Measurements from ENCODE around the gene TUBD1. TPM values are rescaled to one million over a fixed set of nuclear protein-coding genes. Genes with fewer than 3 reads are reported as not detected.
"Not testable (repeated sequence)": the region's sequence is repeated elsewhere in the genome, so short reads cannot be mapped to it uniquely, and the experiment has no call there.

The TUBD1 gene
- polyA plus RNA-seq, 1 experiment: 5.1 TPM

- Histone ChIP-seq H3K27ac (ENCODE audit: low read depth, low read length) (no peak overlapping the region), H3K27me3 (ENCODE audit: control insufficient read depth, insufficient read depth, low read length) (no peaks in the 10 kb centered on the region), H3K9me3 (ENCODE audit: control insufficient read depth, insufficient read depth, low read length) (no peaks in the 10 kb centered on the region), H3K4me3 (ENCODE audit: low read depth, low read length) (no peak overlapping the region)
- no peak for TF ChIP-seq CTCF (IDR thresholded peaks at IDR 0.05; ENCODE audit: low read depth, low read length)
- POLR2A ChIA-PET: interaction anchor here (0.7 to 1.5 kb wide), 2 partner anchors 13 to 103 kb away, joined by 4 to 8 read pairs; no protein-coding TSS in a partner anchor
- CTCF ChIA-PET: interaction anchor here (0.6 to 3.2 kb wide), 3 partner anchors 16 to 100 kb away, joined by 3 to 17 read pairs (median 3); no protein-coding TSS in a partner anchor
- DNase-seq (ENCODE audit: low read depth, low spot score): no peak
Observed at GRCh38 chr17:59856859-59857794, 35.6 kb downstream of the TUBD1 start.

- DNase-seq (ENCODE audit: low read depth, low spot score); H3K9me3 ChIP-seq (ENCODE audit: control insufficient read depth, insufficient read depth, low read length); H3K4me3 ChIP-seq (ENCODE audit: low read depth, low read length); H3K27me3 ChIP-seq (ENCODE audit: control insufficient read depth, insufficient read depth, low read length): not testable (repeated sequence)
- CTCF ChIA-PET: interaction anchor here (0.7 to 1.0 kb wide), 3 partner anchors 68 to 182 kb away, joined by 3 read pairs; no protein-coding TSS in a partner anchor
- H3K27ac ChIP-seq (ENCODE audit: low read depth, low read length): peak overlapping the region; percentile 92
- POLR2A ChIA-PET: interaction anchor here (0.6 to 1.8 kb wide), 6 partner anchors 10 to 100 kb away, joined by 4 to 16 read pairs (median 6); no protein-coding TSS in a partner anchor
Observed at GRCh38 chr17:59853919-59854729, 38.6 kb downstream of the TUBD1 start.

GRCh38 chr17:59853168-59853918 is 39.4 kb downstream of the TUBD1 start:
- no peaks in the 10 kb centered on the region for H3K9me3 ChIP-seq (ENCODE audit: control insufficient read depth, insufficient read depth, low read length)
- DNase-seq (ENCODE audit: low read depth, low spot score): peak; percentile 97
- H3K27me3 ChIP-seq (ENCODE audit: control insufficient read depth, insufficient read depth, low read length): no peaks in the 10 kb centered on the region
- ChIA-PET POLR2A (interaction anchor here (0.6 to 1.8 kb wide), 7 partner anchors 10 to 683 kb away, joined by 3 to 16 read pairs (median 4); no protein-coding TSS in a partner anchor), CTCF (interaction anchor here (0.9 to 1.0 kb wide), 2 partner anchors 68 to 91 kb away, joined by 3 read pairs; no protein-coding TSS in a partner anchor)
- TF ChIP-seq CTCF (IDR thresholded peaks at IDR 0.05; ENCODE audit: low read depth, low read length): peak; percentile 67
- H3K27ac ChIP-seq (ENCODE audit: low read depth, low read length): peak overlapping the region; percentile 92
- H3K4me3 ChIP-seq (ENCODE audit: low read depth, low read length): no peak overlapping the region

GRCh38 chr17:59852847-59853167 is 39.9 kb downstream of the TUBD1 start:
- H3K27me3 ChIP-seq (ENCODE audit: control insufficient read depth, insufficient read depth, low read length); H3K4me3 ChIP-seq (ENCODE audit: low read depth, low read length); H3K9me3 ChIP-seq (ENCODE audit: control insufficient read depth, insufficient read depth, low read length); DNase-seq (ENCODE audit: low read depth, low spot score): not testable (repeated sequence)
- POLR2A ChIA-PET: interaction anchor here (0.6 to 1.8 kb wide), 5 partner anchors 9 to 682 kb away, joined by 3 to 16 read pairs (median 4); no protein-coding TSS in a partner anchor
- CTCF ChIA-PET: interaction anchor here (1.0 kb wide), 1 partner anchor 91 kb away, joined by 3 read pairs; no protein-coding TSS in a partner anchor
- peak overlapping the region; percentile 92 for H3K27ac ChIP-seq (ENCODE audit: low read depth, low read length)

- no peak for TF ChIP-seq CTCF (IDR thresholded peaks at IDR 0.05; ENCODE audit: low read depth, low read length)
- Histone ChIP-seq H3K4me3 (ENCODE audit: low read depth, low read length) (no peak overlapping the region), H3K9me3 (ENCODE audit: control insufficient read depth, insufficient read depth, low read length) (no peaks in the 10 kb centered on the region), H3K27me3 (ENCODE audit: control insufficient read depth, insufficient read depth, low read length) (no peaks in the 10 kb centered on the region), H3K27ac (ENCODE audit: low read depth, low read length) (peak overlapping the region; percentile 92)
- ChIA-PET POLR2A (interaction anchor here (1.1 to 1.9 kb wide), 3 partner anchors 10 to 66 kb away, joined by 5 to 7 read pairs (median 5); no protein-coding TSS in a partner anchor), CTCF (no interaction called here)
- DNase-seq (ENCODE audit: low read depth, low spot score): peak; percentile 98
Observed at GRCh38 chr17:59851439-59852375, 41.0 kb downstream of the TUBD1 start.

GRCh38 chr17:59850311-59850710 is 42.4 kb downstream of the TUBD1 start:
- CTCF ChIA-PET: interaction anchor here (0.7 kb wide), 2 partner anchors 11 to 194 kb away, joined by 3 read pairs; no protein-coding TSS in a partner anchor
- H3K4me3 ChIP-seq (ENCODE audit: low read depth, low read length); H3K27me3 ChIP-seq (ENCODE audit: control insufficient read depth, insufficient read depth, low read length); H3K27ac ChIP-seq (ENCODE audit: low read depth, low read length); H3K9me3 ChIP-seq (ENCODE audit: control insufficient read depth, insufficient read depth, low read length); POLR2A ChIA-PET; DNase-seq (ENCODE audit: low read depth, low spot score): not testable (repeated sequence)

All from AG04450 (cell line).